Natural killer cell (primary cell): ENCODE measurements around the gene CRTC1. TPM values are rescaled to one million over a fixed set of nuclear protein-coding genes. Genes with fewer than 3 reads are reported as not detected.

Experiments
- ATAC-seq, 3 donors: fragments of 150-1000 bp in 2 of 3; fragments of 200-7000 bp in 1 of 3; cut with Tn5 transposase; 1 replicate in 1 of 3; 2 replicates in 2 of 3; pipeline ENCODE4 v1.10.0; 2021; ENCODE audit warnings: mild to moderate bottlenecking in 2 of 3, moderate library complexity in 2 of 3
- DNase-seq, 2 donors: peaks; one replicate each; pipeline versions ENCODE4 v3.0.0 to v3.0.0-alpha.2; 2013 to 2021; ENCODE audit warnings: mixed read lengths in 1 of 2
- H3K27ac ChIP-seq: one replicate; pipeline ENCODE4 v1.5.1; 2013; ENCODE audit warnings: mild to moderate bottlenecking, low read length
- H3K27me3 ChIP-seq: one replicate; pipeline ENCODE4 v1.6.1; 2013; ENCODE audit warnings: low read length; ENCODE audit not compliant: control insufficient read depth, insufficient read depth
- H3K36me3 ChIP-seq: one replicate; pipeline ENCODE4 v1.6.1; 2013; ENCODE audit warnings: low read length; ENCODE audit not compliant: control insufficient read depth, insufficient read depth
- H3K4me1 ChIP-seq: one replicate; pipeline ENCODE4 v1.6.1; 2013; ENCODE audit warnings: low read length; ENCODE audit not compliant: control insufficient read depth, insufficient read depth
- H3K4me3 ChIP-seq: one replicate; pipeline ENCODE4 v1.5.1; 2013; ENCODE audit warnings: low read length
- H3K9me3 ChIP-seq: one replicate; pipeline ENCODE4 v1.6.1; 2013; ENCODE audit warnings: low read length; ENCODE audit not compliant: control insufficient read depth, insufficient read depth
- H3K27ac Mint-ChIP-seq, 2 donors: one replicate each; pipeline ENCODE4 v1.8.0; 2022; ENCODE audit warnings: mild to moderate bottlenecking in 2 of 2, mixed read lengths in 2 of 2, moderate library complexity in 1 of 2
- H3K27me3 Mint-ChIP-seq, 2 donors: one replicate each; pipeline ENCODE4 v1.8.0; 2022; ENCODE audit warnings: low read depth in 2 of 2, mixed read lengths in 2 of 2
- H3K36me3 Mint-ChIP-seq: one replicate; pipeline ENCODE4 v1.8.0; 2022; ENCODE audit warnings: mixed read lengths
- H3K4me1 Mint-ChIP-seq, 2 donors: one replicate each; pipeline ENCODE4 v1.8.0; 2022; ENCODE audit warnings: mixed read lengths in 2 of 2
- H3K4me3 Mint-ChIP-seq: one replicate; pipeline ENCODE4 v1.8.0; 2022; ENCODE audit warnings: mild to moderate bottlenecking, moderate library complexity, mixed read lengths
- H3K9me3 Mint-ChIP-seq, 2 donors: one replicate each; pipeline ENCODE4 v1.8.0; 2022; ENCODE audit warnings: mixed read lengths in 2 of 2
- WGBS: methylation state at CpG from one replicate; pipeline ENCODE4 v1.1.7; 2013; ENCODE audit warnings: missing lambda C conversion rate; ENCODE audit not compliant: insufficient coverage; 5-methylcytosine and 5-hydroxymethylcytosine counted together
- intact Hi-C: fragments of 100-400 bp; cut with micrococcal nuclease; formaldehyde crosslinking; loops from one replicate; pipeline ENCODE4 v1.14.2; 2022
- total RNA-seq, 4 donors: library from RNA; stranded (reverse); fragments of 120-200 nt in 1 of 4; gene quantifications; one replicate each; pipeline versions ENCODE4 v1.2.3 to v1.2.4, GENCODE V29; 2013 to 2022
- TF ChIP-seq, protein P1 (sequence below): fragments of 200-600 bp; IDR thresholded peaks from one replicate; pipeline ENCODE4 v1.8.0; 2022; ENCODE audit warnings: antibody characterized with exemption

Gene CRTC1
- total RNA-seq, 3 donors from 2014 or later (not counting 1 experiment from before 2014, with no cell fraction given), result 14.1 to 17.0 (median 14.3) TPM

DNA sequence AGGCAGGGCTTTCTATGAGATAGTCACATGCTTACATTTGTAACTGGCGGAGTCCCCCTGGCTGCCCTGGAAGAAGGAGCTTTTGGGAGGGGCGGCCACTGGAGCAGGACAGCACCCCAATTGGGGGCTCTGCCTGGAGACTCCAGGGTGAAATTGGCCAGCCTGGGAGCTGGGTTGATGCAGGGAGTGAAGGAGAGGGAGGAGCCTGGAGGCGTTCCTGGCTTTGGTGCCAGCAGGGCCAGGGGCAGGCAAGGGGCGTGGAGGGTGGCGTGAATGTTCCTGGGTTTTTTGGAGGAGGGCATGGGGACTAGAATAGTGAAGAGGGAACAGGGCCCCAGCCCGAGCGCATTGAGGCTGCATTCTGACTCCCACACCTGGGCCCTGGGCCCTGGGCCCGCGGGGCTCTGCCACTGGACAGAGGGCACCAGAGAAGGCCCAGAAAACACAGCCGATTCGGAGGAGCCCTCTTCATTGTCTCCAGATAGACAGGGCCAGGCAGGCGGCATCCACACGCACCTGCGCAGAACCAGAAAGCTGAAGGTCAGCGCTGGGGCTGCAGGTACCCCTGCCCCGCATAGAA lies 78.1 kb downstream of the CRTC1 start:
- 94% methylated on average over 16 of the region's 16 CpGs for WGBS
- intact Hi-C loops, result no loop called here
- no peak for ATAC-seq
- no peaks in the 10 kb centered on the region for H3K4me1 Mint-ChIP-seq
- H3K27me3 Mint-ChIP-seq, result no peaks in the 10 kb centered on the region
- no peaks in the 10 kb centered on the region for H3K36me3 ChIP-seq
- H3K9me3 Mint-ChIP-seq, result no peaks in the 10 kb centered on the region
- H3K27ac ChIP-seq, result no peak overlapping the region
- DNase-seq, result no peak
- no peak overlapping the region for H3K4me3 Mint-ChIP-seq
- H3K27ac Mint-ChIP-seq, result no peak overlapping the region
- H3K36me3 Mint-ChIP-seq, result no peaks in the 10 kb centered on the region
- no peaks in the 10 kb centered on the region for H3K9me3 ChIP-seq
- no peaks in the 10 kb centered on the region for H3K27me3 ChIP-seq
- TF ChIP-seq, protein P1, sequence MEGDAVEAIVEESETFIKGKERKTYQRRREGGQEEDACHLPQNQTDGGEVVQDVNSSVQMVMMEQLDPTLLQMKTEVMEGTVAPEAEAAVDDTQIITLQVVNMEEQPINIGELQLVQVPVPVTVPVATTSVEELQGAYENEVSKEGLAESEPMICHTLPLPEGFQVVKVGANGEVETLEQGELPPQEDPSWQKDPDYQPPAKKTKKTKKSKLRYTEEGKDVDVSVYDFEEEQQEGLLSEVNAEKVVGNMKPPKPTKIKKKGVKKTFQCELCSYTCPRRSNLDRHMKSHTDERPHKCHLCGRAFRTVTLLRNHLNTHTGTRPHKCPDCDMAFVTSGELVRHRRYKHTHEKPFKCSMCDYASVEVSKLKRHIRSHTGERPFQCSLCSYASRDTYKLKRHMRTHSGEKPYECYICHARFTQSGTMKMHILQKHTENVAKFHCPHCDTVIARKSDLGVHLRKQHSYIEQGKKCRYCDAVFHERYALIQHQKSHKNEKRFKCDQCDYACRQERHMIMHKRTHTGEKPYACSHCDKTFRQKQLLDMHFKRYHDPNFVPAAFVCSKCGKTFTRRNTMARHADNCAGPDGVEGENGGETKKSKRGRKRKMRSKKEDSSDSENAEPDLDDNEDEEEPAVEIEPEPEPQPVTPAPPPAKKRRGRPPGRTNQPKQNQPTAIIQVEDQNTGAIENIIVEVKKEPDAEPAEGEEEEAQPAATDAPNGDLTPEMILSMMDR, result no peak
- H3K4me3 ChIP-seq, result no peak overlapping the region
- H3K4me1 ChIP-seq, result no peaks in the 10 kb centered on the region

DNA sequence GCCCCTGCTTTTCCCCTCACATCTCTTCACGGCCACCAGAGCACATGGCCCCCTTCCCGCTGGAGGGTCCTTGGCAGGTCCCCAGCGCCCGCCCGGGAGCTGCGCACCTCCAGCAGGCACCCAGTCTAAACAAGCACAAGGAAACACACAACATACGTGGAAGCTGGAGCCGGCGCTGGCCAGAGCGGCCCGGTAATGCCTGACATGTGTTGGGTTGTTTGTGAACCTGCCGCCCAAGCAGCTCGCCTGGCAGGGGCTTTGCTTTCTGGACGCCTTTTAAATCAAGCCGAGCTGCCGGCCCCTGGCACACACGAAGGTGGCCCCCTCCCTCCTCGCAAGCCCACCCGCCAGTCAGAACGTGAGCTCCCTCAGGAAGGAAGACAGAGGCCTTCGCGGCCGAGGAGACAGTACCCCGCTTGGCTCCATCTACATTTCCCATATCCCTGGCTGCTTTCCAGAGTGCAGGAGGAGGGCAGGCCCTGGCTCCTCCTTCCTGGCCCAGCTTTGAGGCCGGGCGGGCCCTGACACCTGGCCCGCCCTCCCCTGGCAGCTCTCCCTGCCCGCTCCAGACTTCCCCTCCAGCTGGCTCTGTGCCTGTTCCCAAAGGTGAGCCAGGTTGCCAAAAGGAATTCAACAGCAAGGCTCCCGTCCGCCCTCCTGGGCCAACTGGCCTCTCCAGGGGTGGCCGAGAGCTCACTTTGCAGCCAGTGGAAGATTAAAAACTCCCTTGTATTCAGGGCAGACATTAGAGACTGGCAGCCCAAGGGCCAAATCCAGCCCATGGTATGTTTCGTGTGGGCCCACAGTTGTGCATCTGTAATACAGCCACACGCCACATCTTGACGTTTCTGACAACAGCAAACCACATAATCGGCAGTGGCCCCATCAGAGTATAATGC lies 78.9 kb downstream of the CRTC1 start:
- Mint-ChIP-seq H3K27me3 (no peaks in the 10 kb centered on the region), H3K4me3 (no peak overlapping the region), H3K4me1 (no peaks in the 10 kb centered on the region), H3K36me3 (no peaks in the 10 kb centered on the region), H3K27ac (no peak overlapping the region), H3K9me3 (no peaks in the 10 kb centered on the region)
- DNase-seq (no peak), ATAC-seq (no peak)
- Histone ChIP-seq H3K4me1 (no peaks in the 10 kb centered on the region), H3K27me3 (no peaks in the 10 kb centered on the region), H3K36me3 (no peaks in the 10 kb centered on the region), H3K9me3 (no peaks in the 10 kb centered on the region), H3K4me3 (no peak overlapping the region), H3K27ac (no peak overlapping the region)
- TF ChIP-seq, protein P1, result no peak
- intact Hi-C loops, result no loop called here
- 75% methylated on average over 35 of the region's 35 CpGs for WGBS

DNA sequence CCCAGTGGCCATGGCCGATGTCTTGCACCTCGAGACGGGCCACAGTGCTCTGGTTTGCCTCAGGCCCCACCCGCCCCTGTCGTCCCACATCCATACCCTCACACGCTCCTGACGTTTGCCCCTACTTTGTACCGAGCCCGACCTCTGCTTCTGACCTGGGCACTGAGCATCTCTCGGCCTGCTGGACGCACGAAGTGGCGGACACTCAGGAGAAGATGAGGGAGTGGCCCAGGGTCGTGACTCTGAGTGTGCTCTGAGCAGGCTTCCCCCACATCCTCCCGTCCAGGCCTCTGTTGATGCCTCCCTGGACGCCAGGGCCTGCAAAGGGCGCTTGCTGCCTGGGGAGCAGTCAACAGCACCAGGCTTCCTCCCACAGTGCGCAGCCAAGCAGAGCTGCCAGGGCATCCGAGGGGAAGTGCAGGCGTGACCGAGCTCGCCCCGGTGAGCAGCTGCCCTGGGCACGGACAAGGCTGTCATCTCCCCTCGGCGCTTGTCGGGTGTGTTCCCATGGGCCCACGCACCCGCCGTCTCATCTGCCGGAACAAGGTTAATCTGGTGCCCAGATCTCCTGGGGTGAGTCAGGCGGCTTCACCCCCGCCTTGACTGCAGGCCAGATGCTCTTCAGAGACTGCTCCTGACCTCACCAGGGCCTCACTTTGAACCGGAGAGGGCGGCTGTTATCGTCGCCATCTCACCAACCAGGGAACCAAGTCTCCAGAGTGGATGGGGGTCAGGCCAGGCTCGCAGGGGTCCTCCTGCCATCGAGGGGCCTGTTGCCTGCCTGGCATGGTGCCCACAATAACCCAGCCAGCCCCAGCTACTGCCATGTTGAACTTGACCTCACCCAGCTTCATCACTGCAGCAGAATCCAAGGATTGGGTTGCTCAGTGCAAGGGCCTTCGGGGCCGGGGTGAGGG lies 80.5 kb downstream of the CRTC1 start:
- Histone ChIP-seq H3K27ac (no peak overlapping the region), H3K4me1 (no peaks in the 10 kb centered on the region), H3K36me3 (no peaks in the 10 kb centered on the region), H3K4me3 (no peak overlapping the region), H3K9me3 (no peaks in the 10 kb centered on the region), H3K27me3 (no peaks in the 10 kb centered on the region)
- no peaks in the 10 kb centered on the region for H3K27me3 Mint-ChIP-seq
- no peaks in the 10 kb centered on the region for H3K9me3 Mint-ChIP-seq
- H3K4me1 Mint-ChIP-seq, result no peaks in the 10 kb centered on the region
- TF ChIP-seq, protein P1, result no peak
- H3K27ac Mint-ChIP-seq, result no peak overlapping the region
- DNase-seq (no peak), ATAC-seq (no peak)
- H3K36me3 Mint-ChIP-seq, result no peaks in the 10 kb centered on the region
- H3K4me3 Mint-ChIP-seq, result no peak overlapping the region
- intact Hi-C loops, result no loop called here
- 87% methylated on average over 41 of the region's 41 CpGs for WGBS
